A549 (cell line): ENCODE results near the gene ZIC4. TPM values are rescaled to one million over a fixed set of nuclear protein-coding genes. Genes with fewer than 3 reads are reported as not detected.

Source experiments
- ATAC-seq, 2 experiments: fragments of 200-7000 bp in 1 of 2; fragments of >200 bp in 1 of 2; cut with Nextera tagmentation in 1 of 2; cut with Tn5 transposase in 1 of 2; 3 replicates each; pipeline versions ENCODE4 v1.8.0 to v1.9.1; 2018 to 2020; ENCODE audit warnings: mild to moderate bottlenecking in 1 of 2, moderate library complexity in 1 of 2
- CTCF ChIA-PET: fragments of 300-600 bp; sonication (Branson Sonifier 250); formaldehyde crosslinking; extraction: SDS; loops from one replicate; lab custom pipeline; 2021; ENCODE audit warnings: antibody characterized with exemption, inconsistent platforms; lab: Yijun Ruan, JAX
- POLR2A ChIA-PET: fragments of 350-600 bp; formaldehyde crosslinking; extraction: SDS; loops from one replicate; lab custom pipeline; 2021; ENCODE audit warnings: antibody characterized with exemption, inconsistent platforms; lab: Yijun Ruan, JAX
- DNase-seq, 2 experiments: peaks; one replicate each; pipeline versions ENCODE4 v3.0.0 to v3.0.0-alpha.2; 2011 to 2016; ENCODE audit warnings: low read depth in 1 of 2, low spot score in 1 of 2
- FAIRE-seq: peaks from 2 replicates; lab custom pipeline; 2011; peaks lifted over from hg19 to GRCh38; lab: Jason Lieb, UNC
- H3K27ac ChIP-seq, 2 experiments: fragments of >200 bp; sonication (Bioruptor Twin); formaldehyde crosslinking; 3 replicates each; pipeline ENCODE4 v1.5.1; 2016 to 2017
- H3K4me1 ChIP-seq: fragments of >200 bp; sonication (Bioruptor Twin); formaldehyde crosslinking; 3 replicates; pipeline ENCODE4 v1.6.1; 2016
- H3K4me2 ChIP-seq: fragments of >200 bp; sonication (Bioruptor Twin); formaldehyde crosslinking; 3 replicates; pipeline ENCODE4 v1.6.1; 2016
- H3K4me3 ChIP-seq: fragments of >200 bp; sonication (Bioruptor Twin); formaldehyde crosslinking; 3 replicates; pipeline ENCODE4 v1.5.1; 2016
- H3K9me3 ChIP-seq: fragments of >200 bp; sonication (Bioruptor Twin); formaldehyde crosslinking; 3 replicates; pipeline ENCODE4 v1.6.1; 2016
- CBX2 ChIP-seq: fragments of 200-600 bp; sonication (generic); IDR thresholded peaks from 2 replicates; pipeline ENCODE4 v1.6.1; 2016; ENCODE audit warnings: low read depth, mild to moderate bottlenecking, borderline replicate concordance
- EHF ChIP-seq: fragments of 250-450 bp; sonication (Bioruptor Pico); IDR thresholded peaks from 2 replicates; pipeline ENCODE4 v1.5.0; 2020; ENCODE audit warnings: mild to moderate bottlenecking
- FOXS1 ChIP-seq: fragments of 250-450 bp; sonication (Bioruptor Pico); IDR thresholded peaks from 2 replicates; pipeline ENCODE4 v1.5.0; 2020; ENCODE audit warnings: mild to moderate bottlenecking, moderate library complexity
- HDAC2 ChIP-seq: fragments of 200-600 bp; sonication (generic); IDR thresholded peaks from 2 replicates; pipeline ENCODE4 v1.6.1; 2016
- HEYL ChIP-seq: fragments of 250-450 bp; sonication (Bioruptor Pico); IDR thresholded peaks from 2 replicates; pipeline ENCODE4 v1.8.0; 2021; ENCODE audit warnings: mild to moderate bottlenecking, moderate library complexity
- MAX ChIP-seq: IDR thresholded peaks from 2 replicates; pipeline ENCODE4 v1.6.1; 2012
- MYC ChIP-seq: IDR thresholded peaks from 2 replicates; pipeline ENCODE4 v1.6.1; 2012; ENCODE audit warnings: mild to moderate bottlenecking, inconsistent platforms, low read length, improper control_type of control experiment, borderline replicate concordance
- NPAS2 ChIP-seq: fragments of 250-450 bp; sonication (Bioruptor Pico); IDR thresholded peaks from 2 replicates; pipeline ENCODE4 v1.8.0; 2022; ENCODE audit warnings: mild to moderate bottlenecking, moderate library complexity, borderline replicate concordance
- POLR2A ChIP-seq: IDR thresholded peaks from 2 replicates; pipeline ENCODE4 v1.6.1; 2012; ENCODE audit warnings: mild to moderate bottlenecking, low read length
- RAD21 ChIP-seq, 2 experiments: fragments of >200 bp in 1 of 2; sonication (Bioruptor Twin) in 1 of 2; formaldehyde crosslinking in 1 of 2; IDR thresholded peaks in 1 of 2; conservative IDR thresholded peaks in 1 of 2; 2 replicates in 1 of 2; 3 replicates in 1 of 2; pipeline ENCODE4 v1.6.1; 2012 to 2018; ENCODE audit warnings: inconsistent platforms in 1 of 2
- RARB ChIP-seq: fragments of 250-450 bp; sonication (Bioruptor Pico); IDR thresholded peaks from 2 replicates; pipeline ENCODE4 v1.8.0; 2021; ENCODE audit warnings: mild to moderate bottlenecking, moderate library complexity
- REST ChIP-seq: fragments of 200-600 bp; sonication (generic); IDR thresholded peaks from 2 replicates; pipeline ENCODE4 v1.6.1; 2016; ENCODE audit warnings: antibody characterized with exemption, mild to moderate bottlenecking, moderate library complexity
- RFX5 ChIP-seq: fragments of 450-650 bp; IDR thresholded peaks from 2 replicates; pipeline ENCODE4 v1.7.1; 2014; ENCODE audit warnings: antibody characterized with exemption, mild to moderate bottlenecking, moderate library complexity
- RNF2 ChIP-seq: fragments of 200-600 bp; sonication (generic); IDR thresholded peaks from 2 replicates; pipeline ENCODE4 v1.6.1; 2016; ENCODE audit warnings: low read depth, mild to moderate bottlenecking, antibody characterized with exemption, moderate library complexity, borderline replicate concordance
- TFCP2L1 ChIP-seq: fragments of 250-450 bp; sonication (Bioruptor Pico); IDR thresholded peaks from 2 replicates; pipeline ENCODE4 v1.5.0; 2021; ENCODE audit warnings: mild to moderate bottlenecking
- TP53 ChIP-seq: fragments of 250-450 bp; sonication (Bioruptor Pico); IDR thresholded peaks from 2 replicates; pipeline ENCODE4 v1.5.0; 2021; ENCODE audit warnings: mild to moderate bottlenecking, moderate library complexity
- ZNF302 ChIP-seq: fragments of 250-450 bp; sonication (Bioruptor Pico); IDR thresholded peaks from 2 replicates; pipeline ENCODE4 v1.9.0; 2021; ENCODE audit warnings: inconsistent platforms, mild to moderate bottlenecking, moderate library complexity
- ZSCAN20 ChIP-seq: fragments of 250-450 bp; sonication (Bioruptor Pico); IDR thresholded peaks from 2 replicates; pipeline ENCODE4 v1.8.0; 2022; ENCODE audit warnings: mild to moderate bottlenecking, moderate library complexity
- WGBS: methylation state at CpG from one replicate; pipeline ENCODE4 v1.1.6; 2017; ENCODE audit errors: missing lambda C conversion rate; 5-methylcytosine and 5-hydroxymethylcytosine counted together
- polyA plus RNA-seq, 4 experiments: library from polyadenylated mRNA; depleted of rRNA in 3 of 4; stranded (reverse); fragments of >200 nt; fragmentation: RNase III in 1 of 4; extraction: RNeasy Plus Mini Kit Qiagen cat#74134 plus additional on column Dnase treatment in 1 of 4; gene quantifications; 2 replicates in 3 of 4; 3 replicates in 1 of 4; pipeline ENCODE4 v1.2.3, GENCODE V29; 2011 to 2017
- TF ChIP-seq, protein P1 (sequence below): IDR thresholded peaks from 2 replicates; pipeline ENCODE4 v1.6.1; 2012; ENCODE audit warnings: low read depth, borderline replicate concordance

Gene ZIC4
- polyA plus RNA-seq, 2 of the 4 experiments (the other 2 are of a cell fraction), result not detected

GRCh38 chr3:147389717-147390116, 16.6 kb downstream of the ZIC4 start:
- FAIRE-seq (no peak), DNase-seq (no peak), ATAC-seq (no peak)
- ChIA-PET CTCF (no interaction called here), POLR2A (no interaction called here)
- no peak overlapping the region for H3K4me2 ChIP-seq
- TF ChIP-seq RFX5 (no peak), REST (no peak), POLR2A (no peak)
- H3K27ac ChIP-seq, result no peak overlapping the region
- no peaks in the 10 kb centered on the region for H3K4me1 ChIP-seq
- 61% methylated on average over 12 of the region's 12 CpGs for WGBS
- H3K9me3 ChIP-seq, result no peaks in the 10 kb centered on the region
- no peak overlapping the region for H3K4me3 ChIP-seq

- FAIRE-seq, result no peak
- WGBS, result 80% methylated on average over 25 of the region's 25 CpGs
- no peaks in the 10 kb centered on the region for H3K4me1 ChIP-seq
- no peak overlapping the region for H3K4me3 ChIP-seq
- ChIA-PET CTCF (no interaction called here), POLR2A (no interaction called here)
- H3K4me2 ChIP-seq, result no peak overlapping the region
- no peaks in the 10 kb centered on the region for H3K9me3 ChIP-seq
- ATAC-seq, result no peak
- TF ChIP-seq ZNF302 (CRISPR knock-in tag), result no peak
- TF ChIP-seq CBX2, result no peak
- no peak for TF ChIP-seq EHF (CRISPR knock-in tag)
- no peak for TF ChIP-seq HEYL (CRISPR knock-in tag)
- TF ChIP-seq ZSCAN20 (CRISPR knock-in tag), result no peak
- TF ChIP-seq TFCP2L1 (CRISPR knock-in tag), result no peak
- TF ChIP-seq RAD21 (conservative IDR thresholded peaks at IDR 0.05 in 1 of 2, IDR thresholded peaks at IDR 0.05 in 1 of 2), result no peak
- no peak for TF ChIP-seq RARB (CRISPR knock-in tag)
- TF ChIP-seq TP53 (CRISPR knock-in tag), result no peak
- TF ChIP-seq FOXS1 (CRISPR knock-in tag), result no peak
- TF ChIP-seq, protein P1, sequence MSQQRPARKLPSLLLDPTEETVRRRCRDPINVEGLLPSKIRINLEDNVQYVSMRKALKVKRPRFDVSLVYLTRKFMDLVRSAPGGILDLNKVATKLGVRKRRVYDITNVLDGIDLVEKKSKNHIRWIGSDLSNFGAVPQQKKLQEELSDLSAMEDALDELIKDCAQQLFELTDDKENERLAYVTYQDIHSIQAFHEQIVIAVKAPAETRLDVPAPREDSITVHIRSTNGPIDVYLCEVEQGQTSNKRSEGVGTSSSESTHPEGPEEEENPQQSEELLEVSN, result no peak
- no peak overlapping the region for H3K27ac ChIP-seq
- DNase-seq, result no peak
Observed at GRCh38 chr3:147388700-147389580, 17.4 kb downstream of the ZIC4 start.

DNA sequence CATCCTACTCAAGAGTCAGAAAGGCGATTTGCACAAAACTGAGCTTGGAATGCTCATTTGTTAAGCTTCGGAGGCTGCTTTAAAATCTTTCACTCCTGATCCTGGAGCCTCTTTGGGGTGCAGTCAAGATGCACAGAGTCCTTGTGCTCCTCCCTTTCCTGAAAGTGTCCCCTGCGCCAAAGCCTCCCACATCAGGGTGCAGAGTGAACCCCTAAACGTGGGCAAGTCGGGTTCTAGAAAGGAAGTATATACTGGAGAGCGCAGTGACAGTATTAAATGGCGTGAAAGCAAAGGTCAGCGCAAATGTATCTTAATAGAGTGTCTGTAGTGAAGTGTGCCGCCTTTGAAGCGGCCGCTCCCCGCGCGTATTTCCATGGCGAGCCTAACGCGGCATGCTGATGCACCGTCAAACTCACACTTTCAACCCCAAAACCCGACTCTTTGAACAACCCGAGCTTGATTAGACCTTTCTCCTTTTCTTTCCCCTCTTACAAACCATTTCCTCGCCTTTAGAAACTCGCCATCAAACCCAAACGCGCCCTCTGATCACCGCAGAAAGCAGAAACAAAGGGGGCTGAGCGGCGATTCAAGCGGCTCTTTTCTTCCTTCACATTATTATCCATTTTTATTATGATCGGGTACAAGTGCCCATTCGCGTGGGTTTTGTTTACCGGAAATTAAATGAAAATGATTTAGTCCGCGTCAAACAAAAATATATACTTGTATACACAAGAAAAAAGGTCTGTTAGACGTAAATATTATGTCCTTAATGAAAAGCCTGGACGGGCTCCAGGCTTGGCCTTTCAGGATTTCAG, 18.3 kb downstream of the ZIC4 start:
- FAIRE-seq (no peak), ATAC-seq (no peak), DNase-seq (no peak)
- ChIA-PET POLR2A (no interaction called here), CTCF (no interaction called here)
- no peak overlapping the region for H3K4me3 ChIP-seq
- H3K4me2 ChIP-seq, result no peak overlapping the region
- H3K27ac ChIP-seq, result no peak overlapping the region
- no peak for TF ChIP-seq NPAS2 (CRISPR knock-in tag)
- no peak for TF ChIP-seq ZSCAN20 (CRISPR knock-in tag)
- TF ChIP-seq RNF2, result no peak
- no peak for TF ChIP-seq POLR2A
- TF ChIP-seq EHF (CRISPR knock-in tag), result no peak
- TF ChIP-seq MAX, result no peak
- TF ChIP-seq MYC, result no peak
- no peak for TF ChIP-seq HDAC2
- H3K9me3 ChIP-seq, result no peaks in the 10 kb centered on the region
- WGBS, result 70% methylated on average over 36 of the region's 36 CpGs
- H3K4me1 ChIP-seq, result no peaks in the 10 kb centered on the region
